ENCODE data around the gene MRGPRE.

Gene MRGPRE

DNA sequence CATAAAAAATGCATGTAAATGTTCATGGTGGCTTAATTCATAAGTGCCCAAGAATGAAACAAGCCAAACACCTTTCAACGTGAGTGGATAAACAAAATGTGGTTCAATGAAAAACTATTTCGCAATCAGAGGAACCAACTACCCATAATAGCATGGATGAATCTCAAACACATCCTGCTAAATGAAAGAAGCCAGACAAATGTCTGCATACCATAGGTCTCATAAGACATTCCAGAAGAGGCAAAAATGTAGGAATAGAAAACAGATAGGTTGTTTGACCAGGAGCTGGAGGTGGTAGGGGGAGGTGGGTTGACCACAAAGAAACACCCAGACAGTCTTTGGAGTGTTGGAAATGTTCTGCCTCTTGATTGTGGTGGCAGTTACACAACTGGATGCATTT lies 53.9 kb downstream of the MRGPRE start:
- no peaks in the 10 kb centered on the region for H3K27me3 ChIP-seq (ENCODE audit: control insufficient read depth in 5 of 5, insufficient read depth in 4 of 5, low read length in 5 of 5)
- H3K36me3 ChIP-seq (ENCODE audit: control insufficient read depth in 5 of 5, insufficient read depth in 5 of 5, low read length in 5 of 5): no peaks in the 10 kb centered on the region
- peaks cover 0 to 11% (median 5%) of the 10 kb centered on the region in 5 donors for H3K9me3 ChIP-seq (ENCODE audit: control insufficient read depth in 5 of 5, low read length in 5 of 5)
- H3K4me3 ChIP-seq (ENCODE audit: low read depth in 1 of 5, low read length in 5 of 5): no peak overlapping the region
- no peak overlapping the region for H3K9ac ChIP-seq (ENCODE audit: low read length in 5 of 5)
- no peak overlapping the region for H3K27ac ChIP-seq (ENCODE audit: low read depth, low read length)
- no peaks in the 10 kb centered on the region for H3K4me1 ChIP-seq (ENCODE audit: control insufficient read depth in 5 of 5, insufficient read depth in 5 of 5, low read length in 5 of 5)

DNA sequence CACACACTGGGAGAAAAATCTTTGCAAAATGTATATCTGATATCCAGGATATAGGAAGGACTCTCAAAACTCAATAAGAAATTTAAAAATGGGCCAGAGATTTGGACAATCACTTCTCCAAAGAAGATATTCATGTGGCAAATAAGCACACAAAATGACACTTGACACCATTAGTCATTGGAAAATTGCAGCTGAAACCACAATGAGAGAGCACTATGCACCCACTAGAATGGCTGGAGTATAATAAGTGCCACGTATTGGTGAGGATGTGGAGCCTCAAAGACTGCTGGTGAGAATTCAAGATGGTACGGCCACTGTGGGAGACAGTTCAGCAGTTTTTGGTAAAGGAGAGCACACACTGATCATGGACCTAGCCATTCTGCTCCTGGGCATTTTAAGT lies 54.3 kb downstream of the MRGPRE start:
- Histone ChIP-seq H3K36me3 (ENCODE audit: control insufficient read depth in 5 of 5, insufficient read depth in 5 of 5, low read length in 5 of 5) (no peaks in the 10 kb centered on the region), H3K9ac (ENCODE audit: low read length in 5 of 5) (no peak overlapping the region), H3K4me3 (ENCODE audit: low read depth in 1 of 5, low read length in 5 of 5) (no peak overlapping the region), H3K27me3 (ENCODE audit: control insufficient read depth in 5 of 5, insufficient read depth in 4 of 5, low read length in 5 of 5) (no peaks in the 10 kb centered on the region), H3K27ac (ENCODE audit: low read depth, low read length) (no peak overlapping the region), H3K9me3 (ENCODE audit: control insufficient read depth in 5 of 5, low read length in 5 of 5) (peaks cover 0 to 11% (median 5%) of the 10 kb centered on the region in 5 donors), H3K4me1 (ENCODE audit: control insufficient read depth in 5 of 5, insufficient read depth in 5 of 5, low read length in 5 of 5) (no peaks in the 10 kb centered on the region)

Data from subcutaneous abdominal adipose tissue (tissue), 5 donors.